IPS-18c (cell line): ENCODE results near the gene TERC.

Experiments used
- H3K4me3 ChIP-seq: 2 replicates; pipeline ENCODE4 v1.7.0; 2013; ENCODE audit warnings: low read depth, mild to moderate bottlenecking, low read length, moderate library complexity; ENCODE audit not compliant: insufficient read depth
- H3K9me3 ChIP-seq: one replicate; pipeline ENCODE4 v1.6.1; 2013; ENCODE audit warnings: mild to moderate bottlenecking, low read length, moderate library complexity; ENCODE audit not compliant: control insufficient read depth, insufficient read depth

Gene TERC

DNA sequence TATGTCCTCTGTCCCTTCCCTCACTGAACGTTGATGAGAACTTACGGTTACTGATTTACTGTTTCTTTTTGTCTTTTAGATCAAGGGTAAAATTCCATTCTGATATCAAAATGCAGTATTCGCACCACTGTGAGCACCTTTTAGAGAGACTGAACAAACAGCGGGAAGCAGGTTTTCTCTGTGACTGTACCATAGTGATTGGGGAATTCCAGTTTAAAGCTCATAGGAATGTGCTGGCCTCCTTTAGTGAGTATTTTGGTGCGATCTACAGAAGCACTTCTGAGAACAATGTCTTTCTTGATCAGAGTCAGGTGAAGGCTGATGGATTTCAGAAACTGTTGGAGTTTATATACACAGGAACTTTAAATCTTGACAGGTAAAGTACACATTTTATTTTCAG, 9.3 kb upstream of the TERC start:
- Histone ChIP-seq H3K4me3 (peak overlapping the region; percentile 85), H3K9me3 (no peaks in the 10 kb centered on the region)

DNA sequence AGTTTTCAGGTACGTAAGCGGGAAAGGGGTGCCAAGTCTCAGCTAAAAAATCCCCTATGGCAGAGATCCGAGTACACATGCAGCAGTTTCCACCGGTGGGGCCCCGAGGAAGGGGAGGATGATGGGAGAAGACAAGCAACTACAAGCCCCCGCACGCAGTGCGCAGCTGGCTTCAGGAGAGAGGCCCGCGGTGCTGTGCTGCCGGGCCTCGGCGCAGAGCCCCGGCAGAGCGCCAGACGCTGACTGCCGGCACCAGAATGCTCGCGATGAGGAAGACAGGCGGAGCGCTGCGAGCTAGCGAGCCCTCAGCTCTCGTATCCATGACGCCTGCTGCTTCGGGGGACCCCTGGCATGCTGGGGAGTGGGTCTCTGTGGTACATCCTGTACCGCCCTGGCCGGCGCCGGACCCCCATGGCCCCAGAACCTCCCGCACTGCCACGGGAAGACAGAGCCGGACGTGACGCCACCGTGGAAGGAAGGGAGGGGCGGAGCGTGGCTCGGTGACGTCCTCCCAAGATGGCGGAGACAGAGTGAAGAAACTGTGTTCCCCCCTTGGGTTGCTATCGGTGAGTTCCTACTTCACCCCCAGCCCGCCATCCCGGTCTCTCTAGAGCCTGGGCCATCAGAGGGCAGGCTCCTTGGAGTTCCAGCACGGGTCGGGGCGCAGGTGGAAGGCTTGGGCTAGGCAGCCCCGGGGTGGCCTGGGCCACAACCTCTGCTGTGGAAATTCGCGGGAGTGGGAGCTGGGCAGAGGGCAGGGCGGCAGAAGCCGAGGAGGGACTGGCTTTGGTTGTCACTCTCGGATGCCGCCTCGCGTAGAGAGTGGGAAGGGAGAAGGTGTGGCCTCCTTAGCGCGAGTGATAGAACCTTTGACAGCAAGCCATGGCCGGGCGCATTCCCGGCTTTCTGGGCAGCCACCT, 8.3 kb upstream of the TERC start, which contains the start of gene MYNN:
Gene MYNN (plus strand): TSS at position 500 of the 920 bp plus-strand sequence. CDS start 900 bp downstream, outside the sequence.
- H3K4me3 ChIP-seq: peak within 1 kb of the TSS; percentile 85
- no peaks in the 10 kb centered on the region for H3K9me3 ChIP-seq

DNA sequence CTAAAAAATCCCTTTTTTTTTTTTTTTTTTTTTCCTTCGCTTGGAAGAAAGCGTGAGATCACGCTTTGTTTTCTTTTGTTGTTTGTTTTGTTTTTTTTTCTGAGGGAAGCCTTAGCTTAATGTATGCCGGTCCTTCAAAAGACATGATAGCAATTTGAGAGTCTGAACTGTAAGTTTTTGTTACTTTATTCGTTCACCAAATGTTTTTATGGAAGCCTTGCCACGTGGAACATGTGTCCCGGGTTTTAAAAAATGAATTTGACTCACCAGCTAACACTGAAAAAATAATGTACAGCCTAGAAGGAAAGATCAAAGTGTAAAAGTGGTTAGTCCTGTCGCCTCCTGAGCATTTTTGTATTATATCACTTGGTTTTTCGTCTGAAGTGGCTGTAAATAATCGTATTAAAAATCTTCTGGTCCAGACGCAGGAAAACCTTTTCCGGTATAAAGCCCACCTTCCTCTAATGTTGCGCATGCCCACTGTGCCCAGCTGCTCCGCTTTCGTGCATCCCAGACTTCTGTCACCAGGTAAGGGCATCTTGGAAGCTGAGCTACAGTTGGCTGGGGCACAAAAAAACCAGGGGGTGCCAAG, 7.5 kb upstream of the TERC start:
- no peaks in the 10 kb centered on the region for H3K9me3 ChIP-seq

DNA sequence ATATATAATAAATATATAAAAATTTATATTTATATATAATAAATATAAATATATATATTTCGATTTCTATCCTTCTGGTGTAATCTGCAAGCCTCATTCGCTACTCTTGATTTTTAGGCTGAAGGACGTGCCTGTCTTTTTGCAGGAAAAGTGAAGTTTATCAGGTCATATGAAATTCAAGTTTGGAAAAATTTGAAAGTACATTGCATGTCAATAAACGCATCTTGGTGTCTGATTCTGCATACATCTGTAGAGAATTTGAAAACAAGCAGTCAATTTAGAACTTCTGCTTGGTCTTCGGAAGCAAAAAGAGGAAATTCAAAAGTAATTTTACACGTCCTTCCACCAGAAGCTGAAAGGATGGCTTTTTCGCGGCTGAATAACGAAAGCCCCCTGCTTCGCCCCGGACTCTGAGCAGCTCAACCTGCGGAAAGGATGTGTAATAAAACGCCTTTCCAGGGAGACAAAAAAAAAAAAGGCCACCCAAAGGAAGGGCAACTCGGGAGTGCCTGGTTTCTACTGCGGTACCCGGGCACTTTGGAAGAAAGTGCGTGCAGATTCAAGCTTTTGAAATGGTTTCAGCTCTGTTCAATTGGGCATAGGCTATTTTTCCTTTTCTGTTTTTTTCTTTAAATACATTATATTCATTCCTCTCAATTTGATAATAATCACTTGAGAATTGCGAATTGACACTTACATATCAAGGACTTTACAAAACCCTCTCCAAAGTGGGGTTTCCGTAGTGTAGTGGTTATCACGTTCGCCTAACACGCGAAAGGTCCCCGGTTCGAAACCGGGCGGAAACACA, 6.8 kb upstream of the TERC start:
- Histone ChIP-seq H3K4me3 (peak overlapping the region; percentile 85), H3K9me3 (no peaks in the 10 kb centered on the region)

More for the DNA sequence above, 7.5 kb upstream of the TERC start:
- H3K4me3 ChIP-seq: peak overlapping the region; percentile 85

DNA sequence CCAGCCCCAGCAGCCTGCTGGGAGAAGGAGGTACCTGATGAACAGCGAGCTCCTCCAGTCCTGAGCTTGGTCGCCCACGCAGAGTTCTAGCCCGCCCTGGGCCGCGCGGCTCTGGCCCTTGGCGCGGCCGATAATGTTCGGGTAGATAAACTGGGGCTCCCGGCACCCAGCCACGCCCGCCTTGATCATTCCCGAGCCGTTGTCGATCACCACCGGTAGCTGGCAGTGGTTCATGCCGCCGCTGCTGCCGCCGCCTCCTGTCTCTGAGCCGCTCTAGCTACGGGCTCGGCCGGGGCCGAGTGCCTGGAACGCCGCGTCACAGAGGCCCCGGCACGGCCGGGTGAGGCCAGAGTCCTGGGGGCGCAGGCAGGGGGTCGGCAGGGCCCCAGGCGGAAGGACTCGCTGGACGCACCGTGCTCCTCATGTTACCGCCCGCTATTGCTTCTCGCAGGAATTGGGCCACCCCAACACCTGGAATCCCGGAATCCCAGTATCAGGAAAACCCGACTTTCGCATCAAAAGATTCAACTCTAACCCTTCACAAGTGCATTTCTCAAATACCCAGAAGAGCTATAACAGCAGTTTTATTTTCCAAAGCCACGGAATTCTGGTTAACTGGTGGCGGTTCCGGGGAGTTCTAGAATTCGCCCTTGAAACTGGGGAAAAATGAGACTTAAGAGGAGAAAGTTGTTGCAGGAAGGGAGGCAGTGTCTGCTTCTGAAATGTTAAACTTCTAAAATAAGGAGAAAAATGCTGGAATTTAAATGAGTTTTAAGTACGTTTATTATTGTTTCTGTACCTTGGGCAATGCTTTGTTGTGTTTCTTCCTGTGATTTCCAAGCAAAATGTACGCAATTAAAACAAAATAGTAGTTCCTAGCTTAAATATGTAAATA, 4.7 kb upstream of the TERC start, which contains the start of gene ACTRT3:
Gene ACTRT3 (minus strand): TSS at position 275 of the 895 bp plus-strand sequence. CDS start 41 bp downstream, at position 234.
- H3K4me3 ChIP-seq: peak within 1 kb of the TSS; percentile 49
- no peaks in the 10 kb centered on the region for H3K9me3 ChIP-seq

DNA sequence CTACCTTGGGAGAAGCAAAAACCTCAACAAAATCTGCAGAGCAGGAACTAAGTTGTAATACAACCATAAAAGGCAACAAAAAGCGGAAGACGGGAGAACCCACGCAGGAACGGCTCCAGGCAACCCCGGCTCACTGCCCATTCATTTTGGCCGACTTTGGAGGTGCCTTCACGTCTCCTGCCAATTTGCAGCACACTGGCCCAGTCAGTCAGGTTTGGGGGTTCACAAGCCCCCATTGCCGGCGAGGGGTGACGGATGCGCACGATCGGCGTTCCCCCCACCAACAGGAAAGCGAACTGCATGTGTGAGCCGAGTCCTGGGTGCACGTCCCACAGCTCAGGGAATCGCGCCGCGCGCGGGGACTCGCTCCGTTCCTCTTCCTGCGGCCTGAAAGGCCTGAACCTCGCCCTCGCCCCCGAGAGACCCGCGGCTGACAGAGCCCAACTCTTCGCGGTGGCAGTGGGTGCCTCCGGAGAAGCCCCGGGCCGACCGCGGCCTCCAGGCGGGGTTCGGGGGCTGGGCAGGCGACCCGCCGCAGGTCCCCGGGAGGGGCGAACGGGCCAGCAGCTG, 463 bp downstream of the TERC start:
- peaks cover 3% of the 10 kb centered on the region for H3K9me3 ChIP-seq
- peak overlapping the region; percentile 76 for H3K4me3 ChIP-seq

DNA sequence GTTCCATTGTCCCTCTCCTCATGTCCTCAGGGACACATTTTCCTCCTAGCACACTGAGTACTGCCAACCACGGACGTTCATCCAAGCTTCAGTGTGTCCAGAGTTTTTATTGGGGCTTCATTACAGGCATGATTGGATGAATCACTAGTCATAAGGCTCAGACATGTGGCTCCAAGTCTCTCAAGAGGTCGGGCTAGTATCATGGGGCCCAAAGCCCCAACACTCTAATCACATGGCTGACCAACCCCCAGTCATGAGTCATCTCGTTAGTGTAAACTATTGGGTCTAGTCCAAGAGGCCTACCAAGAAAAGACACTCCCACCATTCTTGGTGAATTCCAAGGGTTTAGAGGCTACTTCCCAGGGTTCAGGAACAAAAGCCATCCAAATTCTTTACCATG, 4.4 kb downstream of the TERC start:
- peaks cover 3% of the 10 kb centered on the region for H3K9me3 ChIP-seq
- H3K4me3 ChIP-seq: no peak overlapping the region; the same call in 1 of the 2 replicates

DNA sequence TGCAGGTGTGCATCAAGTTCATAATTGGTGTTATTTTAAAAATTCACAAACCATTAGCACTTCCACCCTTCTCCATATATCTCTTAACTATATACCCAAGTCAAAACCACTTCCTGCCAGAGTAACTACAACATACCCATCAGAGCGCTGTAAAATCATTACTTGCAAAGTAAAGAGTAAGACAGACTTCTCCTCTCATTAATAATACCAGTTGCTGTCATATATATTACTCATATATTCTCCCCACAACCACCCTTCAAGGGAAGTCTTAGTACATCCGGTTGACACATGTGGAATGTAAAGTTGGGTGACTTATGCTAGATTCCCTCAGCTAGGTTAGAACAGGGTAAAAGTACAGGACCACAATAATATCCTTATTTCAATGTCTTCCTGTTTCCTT, 5.6 kb downstream of the TERC start:
- Histone ChIP-seq H3K4me3 (no peak overlapping the region), H3K9me3 (peaks cover 3% of the 10 kb centered on the region)

DNA sequence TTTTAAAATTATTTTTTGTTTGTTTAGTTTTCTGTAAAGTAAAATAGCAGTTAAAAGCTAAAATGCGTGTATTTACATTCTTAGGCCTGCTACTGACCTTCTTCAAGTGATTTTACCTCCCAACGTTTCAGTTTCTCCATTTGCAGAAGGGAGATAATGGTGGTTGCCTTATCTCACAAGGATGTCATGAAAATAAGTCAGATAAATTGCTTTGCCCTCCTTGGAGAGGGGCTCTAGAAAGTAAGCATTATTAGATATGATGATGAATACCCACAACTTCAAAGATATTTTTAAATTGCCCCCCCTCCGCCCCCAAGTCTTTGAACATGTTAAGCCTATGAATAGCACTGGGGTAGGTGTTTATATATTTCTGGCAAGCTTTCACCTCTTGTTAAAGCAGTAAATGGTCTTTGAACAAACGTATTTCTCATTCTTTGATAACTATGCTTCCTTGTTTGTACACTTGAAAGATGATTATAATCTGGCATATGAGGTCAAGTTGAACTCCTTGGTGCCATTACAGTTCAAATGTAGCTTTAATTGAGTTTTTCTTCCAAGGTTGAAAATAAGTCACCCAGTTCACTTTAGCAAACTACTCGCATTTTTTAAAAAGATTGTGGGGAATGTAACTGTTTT, 6.4 kb downstream of the TERC start:
- Histone ChIP-seq H3K9me3 (peaks cover 3% of the 10 kb centered on the region), H3K4me3 (no peak overlapping the region)

DNA sequence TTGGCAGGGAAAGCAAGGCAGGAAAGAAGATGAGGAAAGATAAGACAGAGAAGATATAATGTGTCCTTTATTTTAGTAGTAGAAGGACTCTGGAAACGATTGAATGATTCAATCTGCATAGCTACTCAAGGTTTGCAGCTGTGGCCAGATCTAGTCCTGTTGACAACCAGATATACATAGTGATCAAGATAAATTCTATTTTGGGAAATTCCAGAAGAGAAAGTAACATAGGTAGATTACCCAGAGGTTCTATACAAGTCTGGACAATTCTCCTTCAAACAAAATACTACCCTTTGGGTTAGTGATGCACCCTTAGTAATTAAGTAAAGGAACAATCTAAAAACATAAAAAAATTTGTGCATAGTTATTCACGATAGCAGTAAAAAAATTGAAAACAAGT, 9.4 kb downstream of the TERC start:
- H3K4me3 ChIP-seq: no peak overlapping the region
- peaks cover 3% of the 10 kb centered on the region for H3K9me3 ChIP-seq

DNA sequence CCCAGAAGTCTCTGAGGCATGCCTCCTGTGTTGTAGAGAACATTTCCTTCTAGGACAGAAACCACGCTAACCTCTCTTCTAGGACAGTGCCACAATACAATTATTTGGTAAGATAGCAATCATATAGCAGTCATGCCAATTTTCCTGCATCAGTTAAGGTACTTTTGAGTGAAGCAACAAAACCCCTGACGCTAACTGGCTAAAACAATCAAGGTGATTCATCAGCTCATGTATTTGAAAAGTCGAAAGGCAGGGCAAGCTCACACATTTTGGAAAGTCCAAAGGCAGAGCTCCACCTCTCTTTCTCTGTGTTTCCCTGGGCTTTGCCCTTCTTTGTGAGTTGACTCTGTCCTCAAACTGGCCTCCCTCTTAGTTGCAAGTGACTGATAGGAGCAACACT, 10.1 kb downstream of the TERC start:
- Histone ChIP-seq H3K9me3 (no peaks in the 10 kb centered on the region), H3K4me3 (no peak overlapping the region)

DNA sequence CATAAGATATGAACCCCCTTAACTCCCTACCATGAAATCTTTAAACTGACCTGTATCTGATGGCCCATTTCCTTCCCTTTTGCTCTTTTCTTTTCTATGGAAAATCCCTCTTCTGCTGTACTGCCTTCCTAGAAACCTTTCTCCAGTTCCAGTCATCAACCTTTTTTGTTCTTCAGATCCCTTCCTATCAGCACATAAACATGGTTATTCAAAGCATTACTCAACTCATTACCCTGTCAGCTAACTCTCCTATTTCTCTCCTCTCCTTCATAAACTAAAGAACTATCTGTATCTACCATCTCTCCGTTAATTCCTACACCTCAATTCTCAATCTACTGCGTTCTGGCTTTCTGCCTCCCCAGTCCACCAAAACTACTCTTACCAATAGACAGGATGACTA, 13.0 kb downstream of the TERC start:
- Histone ChIP-seq H3K4me3 (no peak overlapping the region), H3K9me3 (no peaks in the 10 kb centered on the region)

DNA sequence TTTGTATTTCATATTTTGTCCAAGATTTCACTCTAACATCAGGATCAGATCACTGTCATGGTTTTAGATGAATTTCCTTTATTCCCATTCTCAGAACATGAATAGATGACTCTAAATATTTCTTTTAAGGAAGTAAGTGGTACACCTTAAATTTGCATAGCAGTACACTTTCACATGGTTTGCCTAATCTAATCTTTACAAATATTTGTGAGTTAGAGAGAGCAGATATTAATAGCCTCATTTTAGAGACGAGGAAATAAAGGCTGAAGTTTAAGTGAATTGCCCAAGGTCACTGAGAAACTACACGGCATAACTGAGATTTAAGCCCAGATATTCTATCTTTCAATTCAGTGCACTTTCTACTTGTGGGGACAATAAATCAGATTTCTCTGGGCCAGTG, 14.2 kb downstream of the TERC start:
- H3K9me3 ChIP-seq: no peaks in the 10 kb centered on the region
- H3K4me3 ChIP-seq: no peak overlapping the region

DNA sequence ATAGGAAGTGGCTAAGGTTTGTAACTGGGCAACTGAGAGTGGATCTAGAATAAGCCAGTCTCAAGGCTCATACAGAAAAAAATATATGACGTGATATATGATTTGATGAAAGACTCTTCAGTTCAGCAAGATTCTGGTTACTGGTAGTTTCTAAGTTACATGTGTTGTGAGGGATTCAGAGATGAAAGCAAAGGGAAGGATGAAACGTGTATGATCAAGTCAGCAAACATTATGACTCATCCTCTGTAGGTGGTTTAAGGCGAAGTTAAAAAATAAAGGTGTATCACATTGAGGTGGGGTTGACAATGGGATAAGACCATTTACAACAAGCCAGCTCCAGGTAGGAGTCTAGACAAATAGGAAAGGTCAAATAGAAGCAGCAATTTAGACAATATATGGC, 16.2 kb downstream of the TERC start:
- H3K9me3 ChIP-seq: no peaks in the 10 kb centered on the region
- H3K4me3 ChIP-seq: no peak overlapping the region

DNA sequence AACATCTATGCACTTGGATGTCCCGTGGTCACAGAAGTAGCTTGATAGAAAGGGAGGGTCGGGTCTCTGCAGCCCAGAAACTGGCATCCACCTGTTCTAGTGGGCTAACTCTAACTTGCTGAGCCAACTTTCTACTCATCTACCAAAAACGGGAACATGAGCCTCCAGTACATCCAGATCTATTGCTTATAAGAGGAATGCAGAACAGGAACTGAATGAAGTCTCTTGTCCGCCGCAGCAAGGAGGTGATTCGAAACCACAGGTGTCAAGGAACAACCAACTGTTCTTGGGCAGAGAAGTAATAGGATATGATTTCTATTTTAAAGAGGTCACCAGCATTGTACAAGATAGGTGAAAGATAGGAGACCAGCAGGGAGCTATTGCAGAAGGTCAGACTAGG, 17.9 kb downstream of the TERC start:
- H3K4me3 ChIP-seq: no peak overlapping the region
- no peaks in the 10 kb centered on the region for H3K9me3 ChIP-seq
